ENCODE data around the gene RPP25L. TPM values are rescaled to one million over a fixed set of nuclear protein-coding genes. Genes with fewer than 3 reads are reported as not detected.

RPP25L gene
- total RNA-seq, 1 experiment from 2014 or later: 40.3 TPM

DNA sequence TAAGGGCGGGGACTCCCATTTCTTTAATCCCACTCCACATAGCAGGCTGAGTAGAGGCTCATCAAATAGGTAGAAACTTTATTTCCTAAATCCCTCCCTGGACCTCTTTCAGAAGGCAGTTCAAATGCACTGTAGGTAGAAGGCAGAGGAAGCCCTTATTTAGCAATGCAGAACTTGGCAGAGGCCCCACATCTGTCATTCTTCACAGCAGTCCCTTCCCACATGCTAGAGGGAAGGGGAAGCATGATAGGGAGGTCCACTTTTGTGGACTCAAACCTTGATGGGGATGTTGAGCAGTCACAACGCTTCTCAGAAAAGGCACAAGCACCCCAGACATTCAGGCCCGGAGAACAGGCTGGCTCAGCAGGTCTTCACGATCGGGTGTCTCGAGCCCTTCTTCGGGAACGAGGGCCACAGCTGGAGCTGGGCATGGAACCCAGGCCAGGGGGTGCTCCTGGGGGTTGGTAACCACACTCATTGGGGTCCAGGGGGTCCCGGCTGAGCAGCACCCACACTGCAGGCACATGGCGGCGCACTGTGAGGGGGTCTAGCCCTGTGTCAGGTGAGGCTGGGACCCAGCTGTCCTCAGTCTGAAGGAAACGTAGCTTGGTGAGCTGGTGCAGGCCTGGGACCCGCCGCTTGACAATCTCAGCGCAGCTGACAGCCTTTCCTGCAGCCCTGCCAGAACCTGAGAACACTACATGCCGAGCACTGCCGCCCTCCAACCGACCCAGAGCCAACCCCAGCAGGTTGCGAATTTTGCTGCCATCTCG is 1.3 kb downstream of the RPP25L start:
- Histone ChIP-seq H3K4me2 (ENCODE audit: low read depth, low read length, poor library complexity, severe bottlenecking) (peak overlapping the region; percentile 95), H3K79me2 (ENCODE audit: low read length) (peaks cover 12% of the 10 kb centered on the region), H3K9me2 (replicated peaks; ENCODE audit: insufficient read depth, low read length) (no peaks in the 10 kb centered on the region), H3K36me3 (ENCODE audit: insufficient read depth, low read length) (no peaks in the 10 kb centered on the region), H4K20me1 (ENCODE audit: insufficient read depth, low read depth, low read length) (no peaks in the 10 kb centered on the region), H3K27me3 (ENCODE audit: low read length) (no peaks in the 10 kb centered on the region), H3K27ac (ENCODE audit: low read length) (no peak overlapping the region), H3K4me3 (ENCODE audit: low read length) (peak overlapping the region; percentile 100), H3K4me1 (ENCODE audit: low read length) (peaks cover 24% of the 10 kb centered on the region), H3K9ac (ENCODE audit: low read length) (peak overlapping the region; percentile 99), H2AFZ (ENCODE audit: low read length) (no peak overlapping the region), H3K9me3 (ENCODE audit: low read length) (no peaks in the 10 kb centered on the region)
- peak; percentile 41 for DNase-seq

GRCh38 chr9:34607331-34607730 is 4.6 kb downstream of the RPP25L start:
- Histone ChIP-seq H4K20me1 (ENCODE audit: insufficient read depth, low read depth, low read length) (no peaks in the 10 kb centered on the region), H3K27ac (ENCODE audit: low read length) (no peak overlapping the region), H3K79me2 (ENCODE audit: low read length) (peaks cover 12% of the 10 kb centered on the region), H3K4me3 (ENCODE audit: low read length) (no peak overlapping the region), H3K36me3 (ENCODE audit: insufficient read depth, low read length) (no peaks in the 10 kb centered on the region), H3K27me3 (ENCODE audit: low read length) (no peaks in the 10 kb centered on the region), H2AFZ (ENCODE audit: low read length) (no peak overlapping the region), H3K9me2 (replicated peaks; ENCODE audit: insufficient read depth, low read length) (no peaks in the 10 kb centered on the region), H3K4me2 (ENCODE audit: low read depth, low read length, poor library complexity, severe bottlenecking) (no peak overlapping the region), H3K9me3 (ENCODE audit: low read length) (no peaks in the 10 kb centered on the region), H3K9ac (ENCODE audit: low read length) (no peak overlapping the region), H3K4me1 (ENCODE audit: low read length) (peaks cover 21% of the 10 kb centered on the region)
- DNase-seq: no peak

- DNase-seq: no peak
- Histone ChIP-seq H3K9ac (ENCODE audit: low read length) (no peak overlapping the region), H3K4me3 (ENCODE audit: low read length) (no peak overlapping the region), H3K9me3 (ENCODE audit: low read length) (no peaks in the 10 kb centered on the region), H3K27ac (ENCODE audit: low read length) (no peak overlapping the region), H3K79me2 (ENCODE audit: low read length) (peaks cover 12% of the 10 kb centered on the region), H4K20me1 (ENCODE audit: insufficient read depth, low read depth, low read length) (no peaks in the 10 kb centered on the region), H3K4me1 (ENCODE audit: low read length) (peaks cover 23% of the 10 kb centered on the region), H3K4me2 (ENCODE audit: low read depth, low read length, poor library complexity, severe bottlenecking) (no peak overlapping the region), H2AFZ (ENCODE audit: low read length) (no peak overlapping the region), H3K36me3 (ENCODE audit: insufficient read depth, low read length) (no peaks in the 10 kb centered on the region), H3K27me3 (ENCODE audit: low read length) (no peaks in the 10 kb centered on the region), H3K9me2 (replicated peaks; ENCODE audit: insufficient read depth, low read length) (no peaks in the 10 kb centered on the region)
Observed at GRCh38 chr9:34606905-34607304, 5.0 kb downstream of the RPP25L start.

- Histone ChIP-seq H3K9me3 (ENCODE audit: low read length) (no peaks in the 10 kb centered on the region), H3K36me3 (ENCODE audit: insufficient read depth, low read length) (no peaks in the 10 kb centered on the region), H3K4me3 (ENCODE audit: low read length) (no peak overlapping the region), H3K4me2 (ENCODE audit: low read depth, low read length, poor library complexity, severe bottlenecking) (no peak overlapping the region), H4K20me1 (ENCODE audit: insufficient read depth, low read depth, low read length) (no peaks in the 10 kb centered on the region), H2AFZ (ENCODE audit: low read length) (no peak overlapping the region), H3K79me2 (ENCODE audit: low read length) (peaks cover 5% of the 10 kb centered on the region), H3K9me2 (replicated peaks; ENCODE audit: insufficient read depth, low read length) (no peaks in the 10 kb centered on the region), H3K9ac (ENCODE audit: low read length) (no peak overlapping the region), H3K27ac (ENCODE audit: low read length) (no peak overlapping the region), H3K27me3 (ENCODE audit: low read length) (no peaks in the 10 kb centered on the region), H3K4me1 (ENCODE audit: low read length) (peaks cover 28% of the 10 kb centered on the region)
- no peak for DNase-seq
Observed at GRCh38 chr9:34606190-34606589, 5.7 kb downstream of the RPP25L start.

- H2AFZ ChIP-seq (ENCODE audit: low read length): no peak overlapping the region
- H3K9me3 ChIP-seq (ENCODE audit: low read length): no peaks in the 10 kb centered on the region
- DNase-seq: peak; percentile 93
- peaks cover 21% of the 10 kb centered on the region for H3K4me1 ChIP-seq (ENCODE audit: low read length)
- H3K36me3 ChIP-seq (ENCODE audit: insufficient read depth, low read length): no peaks in the 10 kb centered on the region
- no peaks in the 10 kb centered on the region for H3K27me3 ChIP-seq (ENCODE audit: low read length)
- H3K4me3 ChIP-seq (ENCODE audit: low read length): no peak overlapping the region
- H3K9me2 ChIP-seq (replicated peaks; ENCODE audit: insufficient read depth, low read length): no peaks in the 10 kb centered on the region
- H3K27ac ChIP-seq (ENCODE audit: low read length): no peak overlapping the region
- no peaks in the 10 kb centered on the region for H4K20me1 ChIP-seq (ENCODE audit: insufficient read depth, low read depth, low read length)
- H3K79me2 ChIP-seq (ENCODE audit: low read length): no peaks in the 10 kb centered on the region
- no peak overlapping the region for H3K9ac ChIP-seq (ENCODE audit: low read length)
- H3K4me2 ChIP-seq (ENCODE audit: low read depth, low read length, poor library complexity, severe bottlenecking): no peak overlapping the region
Observed at GRCh38 chr9:34603610-34604231, 8.2 kb downstream of the RPP25L start.

- DNase-seq: peak; percentile 69
- no peak overlapping the region for H3K27ac ChIP-seq (ENCODE audit: low read length)
- H3K36me3 ChIP-seq (ENCODE audit: insufficient read depth, low read length): no peaks in the 10 kb centered on the region
- H3K4me2 ChIP-seq (ENCODE audit: low read depth, low read length, poor library complexity, severe bottlenecking): peak overlapping the region; percentile 25
- H3K79me2 ChIP-seq (ENCODE audit: low read length): no peaks in the 10 kb centered on the region
- 0 out of 2 replicates have a peak overlapping the region, but pooled peaks have one; percentile 13 for H3K9ac ChIP-seq (ENCODE audit: low read length)
- peaks cover 21% of the 10 kb centered on the region for H3K4me1 ChIP-seq (ENCODE audit: low read length)
- H2AFZ ChIP-seq (ENCODE audit: low read length): no peak overlapping the region
- H3K9me2 ChIP-seq (replicated peaks; ENCODE audit: insufficient read depth, low read length): no peaks in the 10 kb centered on the region
- no peak overlapping the region for H3K4me3 ChIP-seq (ENCODE audit: low read length)
- no peaks in the 10 kb centered on the region for H3K9me3 ChIP-seq (ENCODE audit: low read length)
- no peaks in the 10 kb centered on the region for H4K20me1 ChIP-seq (ENCODE audit: insufficient read depth, low read depth, low read length)
- H3K27me3 ChIP-seq (ENCODE audit: low read length): no peaks in the 10 kb centered on the region
Observed at GRCh38 chr9:34601937-34602573, 9.8 kb downstream of the RPP25L start.

- Histone ChIP-seq H3K4me1 (ENCODE audit: low read length) (peaks cover 21% of the 10 kb centered on the region), H3K79me2 (ENCODE audit: low read length) (no peaks in the 10 kb centered on the region), H3K9me2 (replicated peaks; ENCODE audit: insufficient read depth, low read length) (no peaks in the 10 kb centered on the region), H3K27me3 (ENCODE audit: low read length) (no peaks in the 10 kb centered on the region), H3K9ac (ENCODE audit: low read length) (no peak overlapping the region), H3K4me3 (ENCODE audit: low read length) (no peak overlapping the region), H3K9me3 (ENCODE audit: low read length) (no peaks in the 10 kb centered on the region), H3K4me2 (ENCODE audit: low read depth, low read length, poor library complexity, severe bottlenecking) (no peak overlapping the region), H2AFZ (ENCODE audit: low read length) (no peak overlapping the region), H3K36me3 (ENCODE audit: insufficient read depth, low read length) (no peaks in the 10 kb centered on the region), H3K27ac (ENCODE audit: low read length) (no peak overlapping the region), H4K20me1 (ENCODE audit: insufficient read depth, low read depth, low read length) (no peaks in the 10 kb centered on the region)
- no peak for DNase-seq
Observed at GRCh38 chr9:34600908-34601307, 11.0 kb downstream of the RPP25L start.

DNA sequence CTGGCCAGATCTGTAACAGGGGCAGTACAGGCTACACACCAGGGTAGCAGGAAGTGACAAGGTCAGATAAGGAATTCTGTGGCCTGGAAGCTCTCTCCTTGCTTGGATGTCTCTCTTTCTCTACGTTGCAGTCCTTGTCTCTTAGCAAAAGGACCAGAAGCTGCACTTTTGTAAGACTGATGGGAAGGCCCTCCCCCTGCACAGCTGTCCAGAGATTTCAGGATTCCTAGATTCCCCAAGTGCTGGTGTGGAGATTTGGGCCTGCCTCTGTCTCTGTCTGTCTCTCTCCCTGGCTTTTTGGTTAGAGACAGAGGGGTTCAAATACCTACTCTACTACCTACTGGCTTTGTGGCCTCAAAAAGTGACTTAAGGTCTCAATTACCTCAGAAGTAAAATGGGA is 12.4 kb downstream of the RPP25L start:
- Histone ChIP-seq H4K20me1 (ENCODE audit: insufficient read depth, low read depth, low read length) (no peaks in the 10 kb centered on the region), H3K27me3 (ENCODE audit: low read length) (no peaks in the 10 kb centered on the region), H3K27ac (ENCODE audit: low read length) (no peak overlapping the region), H3K4me2 (ENCODE audit: low read depth, low read length, poor library complexity, severe bottlenecking) (no peak overlapping the region), H3K9me3 (ENCODE audit: low read length) (no peaks in the 10 kb centered on the region), H3K36me3 (ENCODE audit: insufficient read depth, low read length) (no peaks in the 10 kb centered on the region), H3K9ac (ENCODE audit: low read length) (no peak overlapping the region), H3K79me2 (ENCODE audit: low read length) (no peaks in the 10 kb centered on the region), H3K9me2 (replicated peaks; ENCODE audit: insufficient read depth, low read length) (no peaks in the 10 kb centered on the region), H2AFZ (ENCODE audit: low read length) (no peak overlapping the region), H3K4me3 (ENCODE audit: low read length) (no peak overlapping the region), H3K4me1 (ENCODE audit: low read length) (peaks cover 21% of the 10 kb centered on the region)
- DNase-seq: no peak

Data from Karpas-422 (cell line).